Mucosa of stomach (tissue), 1 donor: Measurements from ENCODE around the gene AUTS2.

Experiments
- H3K27me3 ChIP-seq: one replicate; pipeline ENCODE4 v1.7.0; 2013; ENCODE audit warnings: mild to moderate bottlenecking, low read length; ENCODE audit not compliant: control insufficient read depth, insufficient read depth
- H3K36me3 ChIP-seq: one replicate; pipeline ENCODE4 v1.7.0; 2013; ENCODE audit warnings: low read length; ENCODE audit not compliant: control insufficient read depth, insufficient read depth
- H3K4me1 ChIP-seq: one replicate; pipeline ENCODE4 v1.7.0; 2013; ENCODE audit warnings: mild to moderate bottlenecking, low read length; ENCODE audit not compliant: control insufficient read depth, insufficient read depth
- H3K4me3 ChIP-seq: one replicate; pipeline ENCODE4 v1.7.0; 2013; ENCODE audit warnings: low read length
- H3K9ac ChIP-seq: one replicate; pipeline ENCODE4 v1.7.0; 2013; ENCODE audit warnings: mild to moderate bottlenecking, low read length, moderate library complexity
- H3K9me3 ChIP-seq: one replicate; pipeline ENCODE4 v1.7.0; 2013; ENCODE audit warnings: mild to moderate bottlenecking, low read length, moderate library complexity; ENCODE audit not compliant: control insufficient read depth
- donor health status: Pancreatic carcinoma.

Gene AUTS2

DNA sequence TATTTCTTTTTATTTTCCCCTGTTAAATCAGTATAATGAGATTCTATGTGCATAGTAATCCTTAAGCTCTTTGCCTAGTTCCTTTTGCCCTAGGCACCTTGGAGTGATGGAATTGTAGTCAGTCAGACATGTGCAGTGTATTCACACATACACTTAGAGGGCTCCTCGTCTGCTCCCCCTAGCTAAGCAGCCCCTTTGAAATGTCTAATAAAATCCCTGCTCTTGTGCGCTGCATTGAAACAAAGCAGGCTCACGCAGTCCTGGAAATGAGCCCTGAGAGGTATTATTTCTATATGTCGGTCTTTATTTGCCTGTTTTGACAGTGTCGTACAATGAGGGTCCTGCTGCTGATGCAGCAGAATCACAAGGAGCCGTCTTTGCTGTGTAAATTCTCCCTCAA lies 258.7 kb downstream of the AUTS2 start:
- no peak overlapping the region for H3K4me3 ChIP-seq
- no peaks in the 10 kb centered on the region for H3K36me3 ChIP-seq
- H3K9me3 ChIP-seq = no peaks in the 10 kb centered on the region
- H3K4me1 ChIP-seq = no peaks in the 10 kb centered on the region
- H3K9ac ChIP-seq = no peak overlapping the region
- peaks cover 6% of the 10 kb centered on the region for H3K27me3 ChIP-seq

DNA sequence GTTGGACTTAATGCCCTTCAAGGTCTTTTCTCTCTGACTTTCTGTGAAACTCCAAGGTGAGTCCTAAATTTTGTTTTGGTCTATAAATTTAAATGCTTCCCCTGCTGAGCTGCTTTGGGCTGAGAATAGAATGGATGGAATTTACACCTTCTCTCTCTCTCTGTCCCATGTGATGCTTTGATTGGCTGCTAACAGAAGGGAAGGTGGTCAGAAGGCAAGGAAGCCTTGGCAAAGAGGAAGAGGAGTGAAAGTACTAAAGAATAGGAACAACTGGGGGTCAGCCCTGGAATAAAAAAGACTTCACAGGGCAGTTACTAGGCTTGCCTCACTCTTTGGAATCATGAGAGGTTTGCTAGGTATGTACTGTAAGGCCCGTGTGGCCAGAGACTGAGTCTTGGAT lies 260.2 kb downstream of the AUTS2 start:
- H3K9ac ChIP-seq = no peak overlapping the region
- no peaks in the 10 kb centered on the region for H3K36me3 ChIP-seq
- no peak overlapping the region for H3K4me3 ChIP-seq
- H3K9me3 ChIP-seq = no peaks in the 10 kb centered on the region
- H3K27me3 ChIP-seq = peaks cover 6% of the 10 kb centered on the region
- H3K4me1 ChIP-seq = no peaks in the 10 kb centered on the region

GRCh38 chr7:69859342-69859741 lies 261.1 kb downstream of the AUTS2 start:
- peaks cover 6% of the 10 kb centered on the region for H3K27me3 ChIP-seq
- H3K9me3 ChIP-seq = no peaks in the 10 kb centered on the region
- no peaks in the 10 kb centered on the region for H3K4me1 ChIP-seq
- H3K9ac ChIP-seq = no peak overlapping the region
- no peak overlapping the region for H3K4me3 ChIP-seq
- H3K36me3 ChIP-seq = no peaks in the 10 kb centered on the region

DNA sequence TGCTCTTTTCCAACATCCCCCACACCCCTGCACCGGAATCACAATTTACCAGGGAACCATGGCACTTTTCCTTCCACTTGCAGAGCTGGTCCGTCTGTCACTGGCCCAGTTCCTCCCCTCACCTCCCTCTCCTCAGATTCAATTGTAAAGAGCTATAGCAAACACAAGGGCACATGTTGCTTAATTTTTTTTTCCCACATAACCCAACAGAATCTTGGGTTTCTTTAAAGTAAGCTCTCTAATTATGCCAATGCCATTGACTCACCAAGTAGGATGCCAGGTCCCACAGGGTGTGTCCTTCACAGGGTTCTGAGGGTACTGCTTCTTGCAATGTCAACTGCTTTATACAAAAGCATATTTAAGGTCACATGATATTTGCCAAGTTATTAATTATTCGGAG lies 262.2 kb downstream of the AUTS2 start:
- Histone ChIP-seq H3K27me3 (peaks cover 6% of the 10 kb centered on the region), H3K4me1 (no peaks in the 10 kb centered on the region), H3K4me3 (no peak overlapping the region), H3K9me3 (no peaks in the 10 kb centered on the region), H3K9ac (no peak overlapping the region), H3K36me3 (no peaks in the 10 kb centered on the region)

GRCh38 chr7:69860941-69861622 lies 262.8 kb downstream of the AUTS2 start:
- Histone ChIP-seq H3K9me3 (no peaks in the 10 kb centered on the region), H3K4me3 (no peak overlapping the region), H3K27me3 (peaks cover 6% of the 10 kb centered on the region), H3K4me1 (no peaks in the 10 kb centered on the region), H3K36me3 (no peaks in the 10 kb centered on the region), H3K9ac (no peak overlapping the region)

GRCh38 chr7:69862413-69863064 lies 264.3 kb downstream of the AUTS2 start:
- no peak overlapping the region for H3K4me3 ChIP-seq
- no peaks in the 10 kb centered on the region for H3K36me3 ChIP-seq
- no peaks in the 10 kb centered on the region for H3K9me3 ChIP-seq
- peaks cover 6% of the 10 kb centered on the region for H3K27me3 ChIP-seq
- H3K9ac ChIP-seq = no peak overlapping the region
- H3K4me1 ChIP-seq = no peaks in the 10 kb centered on the region

- no peaks in the 10 kb centered on the region for H3K4me1 ChIP-seq
- H3K4me3 ChIP-seq = no peak overlapping the region
- H3K27me3 ChIP-seq = no peaks in the 10 kb centered on the region
- no peaks in the 10 kb centered on the region for H3K9me3 ChIP-seq
- H3K9ac ChIP-seq = no peak overlapping the region
- H3K36me3 ChIP-seq = no peaks in the 10 kb centered on the region
Observed at GRCh38 chr7:69864274-69864673, 266.0 kb downstream of the AUTS2 start.

GRCh38 chr7:69864822-69865221 lies 266.5 kb downstream of the AUTS2 start:
- no peaks in the 10 kb centered on the region for H3K27me3 ChIP-seq
- no peaks in the 10 kb centered on the region for H3K4me1 ChIP-seq
- no peaks in the 10 kb centered on the region for H3K36me3 ChIP-seq
- no peak overlapping the region for H3K9ac ChIP-seq
- H3K9me3 ChIP-seq = no peaks in the 10 kb centered on the region
- H3K4me3 ChIP-seq = no peak overlapping the region

DNA sequence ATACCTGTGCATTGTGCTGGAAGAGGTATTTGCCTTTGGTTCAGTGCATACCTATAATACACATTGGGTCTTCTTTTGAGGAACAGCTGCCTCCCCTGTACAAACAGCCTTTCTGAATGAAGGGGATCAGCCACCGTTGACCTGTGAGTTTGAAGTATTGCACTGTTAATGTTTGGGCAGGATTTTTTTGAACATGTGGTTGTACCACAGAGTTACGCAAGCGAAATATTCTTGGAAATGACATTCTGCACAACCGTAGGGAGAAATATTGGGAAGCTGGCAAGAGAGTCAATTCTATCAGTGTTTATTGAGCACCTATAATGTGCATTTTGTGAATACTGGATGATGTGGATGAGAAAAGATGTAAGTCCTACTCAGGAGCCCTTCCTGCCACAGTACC lies 270.6 kb downstream of the AUTS2 start:
- H3K4me3 ChIP-seq = no peak overlapping the region
- H3K9ac ChIP-seq = no peak overlapping the region
- H3K9me3 ChIP-seq = no peaks in the 10 kb centered on the region
- no peaks in the 10 kb centered on the region for H3K36me3 ChIP-seq
- no peaks in the 10 kb centered on the region for H3K4me1 ChIP-seq
- no peaks in the 10 kb centered on the region for H3K27me3 ChIP-seq

DNA sequence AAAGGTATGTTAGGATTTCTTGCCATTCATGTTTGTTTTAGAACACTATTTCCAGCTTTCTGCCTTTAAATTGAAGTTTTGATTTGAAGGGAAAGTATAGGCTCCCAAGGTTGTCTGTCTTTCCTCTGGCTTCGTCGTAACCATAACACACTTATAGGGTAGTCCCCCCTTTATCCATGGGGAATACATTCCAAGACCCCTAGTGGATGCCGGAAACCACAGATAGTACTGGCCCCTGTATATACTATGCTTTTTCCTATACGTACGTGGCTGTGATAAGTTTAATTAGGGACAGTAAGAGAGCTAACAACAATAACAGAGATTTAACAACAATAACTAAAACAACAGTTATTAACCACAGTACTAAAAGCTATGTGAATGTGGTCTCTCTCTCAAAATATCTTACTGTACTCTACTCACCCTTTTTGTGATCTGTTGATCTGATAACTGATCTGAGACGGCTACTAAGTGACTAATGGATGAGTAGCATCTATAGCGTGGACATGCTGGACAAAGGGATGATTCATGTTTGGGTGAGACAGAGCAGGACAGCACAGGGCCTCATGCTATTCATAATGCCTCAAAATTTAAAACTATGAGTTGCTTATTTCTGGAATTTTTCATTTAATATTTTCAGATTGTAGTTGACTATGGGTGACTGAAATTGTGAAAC lies 273.1 kb downstream of the AUTS2 start:
- Histone ChIP-seq H3K36me3 (no peaks in the 10 kb centered on the region), H3K4me1 (no peaks in the 10 kb centered on the region), H3K27me3 (no peaks in the 10 kb centered on the region), H3K4me3 (no peak overlapping the region), H3K9ac (no peak overlapping the region), H3K9me3 (no peaks in the 10 kb centered on the region)

- H3K4me1 ChIP-seq = no peaks in the 10 kb centered on the region
- H3K9me3 ChIP-seq = no peaks in the 10 kb centered on the region
- no peak overlapping the region for H3K9ac ChIP-seq
- H3K27me3 ChIP-seq = no peaks in the 10 kb centered on the region
- no peak overlapping the region for H3K4me3 ChIP-seq
- no peaks in the 10 kb centered on the region for H3K36me3 ChIP-seq
Observed at GRCh38 chr7:69871886-69872569, 273.8 kb downstream of the AUTS2 start.

DNA sequence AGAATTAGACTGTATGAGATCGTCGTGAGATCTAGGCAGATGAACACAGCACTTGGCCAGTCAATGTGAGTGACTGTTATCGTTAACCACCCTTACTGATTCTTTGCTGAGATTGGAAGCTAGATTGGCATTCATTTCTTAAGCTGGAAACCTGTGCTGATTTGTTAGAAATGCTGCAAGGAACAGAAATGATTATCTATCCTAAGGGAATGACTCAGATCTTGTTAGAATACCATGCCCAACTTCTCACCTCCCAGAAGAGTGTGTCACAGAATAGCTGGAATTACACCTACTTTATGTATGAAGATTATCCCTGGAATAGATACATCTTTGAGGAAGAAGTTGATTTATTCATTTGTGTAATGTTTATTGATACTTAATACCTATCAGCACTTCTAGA lies 275.2 kb downstream of the AUTS2 start:
- Histone ChIP-seq H3K9ac (no peak overlapping the region), H3K9me3 (no peaks in the 10 kb centered on the region), H3K4me1 (no peaks in the 10 kb centered on the region), H3K27me3 (no peaks in the 10 kb centered on the region), H3K4me3 (no peak overlapping the region), H3K36me3 (no peaks in the 10 kb centered on the region)
